Psoas muscle (tissue), 8 donors: ENCODE results near the gene VENTX. TPM values are rescaled to one million over a fixed set of nuclear protein-coding genes. Genes with fewer than 3 reads are reported as not detected.

Experiments
- ATAC-seq, 4 donors: fragments of 200-7000 bp; cut with Tn5 transposase; one replicate each; pipeline ENCODE4 v1.9.1; 2020; ENCODE audit warnings: moderate library complexity in 3 of 4, mild to moderate bottlenecking in 2 of 4
- DNase-seq, 2 donors: peaks; one replicate each; pipeline ENCODE4 v3.0.0-alpha.2; 2020
- H3K27ac ChIP-seq: fragments of 200-600 bp; one replicate; pipeline ENCODE4 v1.8.0; 2022
- H3K27me3 ChIP-seq, 3 donors: fragments of 200-600 bp in 1 of 3; one replicate each; pipeline versions ENCODE4 v1.6.1 to v1.8.0; 2013 to 2022; ENCODE audit warnings: low read length in 2 of 3, mild to moderate bottlenecking in 2 of 3, moderate library complexity in 1 of 3; ENCODE audit not compliant: insufficient read depth in 3 of 3
- H3K36me3 ChIP-seq, 2 donors: fragments of 200-600 bp in 1 of 2; one replicate each; pipeline versions ENCODE4 v1.6.1 to v1.8.0; 2013 to 2022; ENCODE audit warnings: low read depth in 1 of 2, mild to moderate bottlenecking in 1 of 2, moderate library complexity in 1 of 2; ENCODE audit not compliant: insufficient read depth in 1 of 2
- H3K4me1 ChIP-seq: fragments of 200-600 bp; one replicate; pipeline ENCODE4 v1.8.0; 2022
- H3K4me3 ChIP-seq: fragments of 200-600 bp; one replicate; pipeline ENCODE4 v1.8.0; 2022; ENCODE audit warnings: mild to moderate bottlenecking
- H3K9me3 ChIP-seq: fragments of 200-600 bp; one replicate; pipeline ENCODE4 v1.8.0; 2022
- CTCF ChIP-seq: fragments of 200-600 bp; IDR thresholded peaks from one replicate; pipeline ENCODE4 v1.8.0; 2022; ENCODE audit warnings: antibody characterized with exemption
- WGBS, 3 donors: extraction: QIAGEN DNeasy Blood & Tissue Kit; methylation state at CpG; one replicate each; pipeline versions ENCODE4 v1.1.6 to v1.1.7; 2013; 5-methylcytosine and 5-hydroxymethylcytosine counted together
- intact Hi-C, 2 donors: fragments of 100-400 bp; cut with DNase I; formaldehyde crosslinking; loops; one replicate each; pipeline versions ENCODE4 v1.11.0 to v1.14.2; 2022
- polyA plus RNA-seq, 3 donors: library from polyadenylated mRNA; stranded (reverse); fragments of 200-250 nt; gene quantifications; one replicate each; pipeline ENCODE4 v1.2.3, GENCODE V29; 2013
- total RNA-seq, 4 donors: library from RNA; stranded (reverse); fragmentation: NEBNext Ultra II Directional in 2 of 4; extraction: Animal tissue kit (Norgen Biotek cat#: 25700) in 2 of 4; gene quantifications; one replicate each; pipeline versions ENCODE4 v1.2.1 to v1.2.4, GENCODE V29; 2021 to 2023
- donor health status: healthy with polysubstance abuse.
- donor health status: DM: no; HTN: no; CAD: no; lungs with moderate emphysema.
- donor health status: Bipolar disorder and iron deficiency.
- donor health status: healthy.
- donor health status: DM: yes; HTN: yes; CAD: no.
- donor health status: DM: no; HTN: no; CAD: no.
- donor health status: DM: no; HTN: no; CAD: no.
- donor health status: DM: yes; HTN: yes; CAD: no.

Gene VENTX
- total and polyA plus RNA-seq, 7 donors = 0.03 to 0.34 (median 0.24) TPM

- Histone ChIP-seq H3K27ac (no peak overlapping the region), H3K9me3 (no peaks in the 10 kb centered on the region), H3K36me3 (no peaks in the 10 kb centered on the region), H3K27me3 (peaks cover 0 to 38% (median 8%) of the 10 kb centered on the region in 3 donors), H3K4me3 (no peak overlapping the region), H3K4me1 (no peaks in the 10 kb centered on the region)
- ATAC-seq = no peak
- intact Hi-C loops = no loop called here
- no peak for TF ChIP-seq CTCF
- DNase-seq = no peak
- WGBS, 3 donors = 89 to 93% (median 91%) methylated on average over 10 of the region's 10 CpGs
Measured at GRCh38 chr10:133190225-133190624, 47.4 kb upstream of the VENTX start.

GRCh38 chr10:133191651-133192050 is 46.0 kb upstream of the VENTX start:
- TF ChIP-seq CTCF = no peak
- H3K27me3 ChIP-seq = peaks cover 0 to 30% (median 6%) of the 10 kb centered on the region in 3 donors

DNA sequence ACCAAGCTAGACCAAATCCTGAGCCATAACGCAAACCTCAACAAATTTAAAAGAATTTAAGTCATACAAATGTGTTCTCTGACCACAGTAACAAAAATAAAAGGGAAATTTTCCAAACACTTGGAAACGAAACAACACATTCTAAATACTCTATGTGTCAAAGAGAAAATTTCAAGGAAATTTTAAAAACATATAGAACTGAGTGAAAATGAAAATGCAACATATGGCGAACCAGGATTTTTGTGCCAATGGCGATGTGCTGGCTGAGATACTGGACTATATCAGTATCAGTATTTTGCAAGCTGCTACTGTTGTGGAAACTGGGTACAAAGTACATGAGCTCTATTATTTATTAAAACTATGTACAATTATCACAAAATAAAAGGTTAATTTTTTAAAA is 43.5 kb upstream of the VENTX start:
- Histone ChIP-seq H3K4me3 (no peak overlapping the region), H3K36me3 (no peaks in the 10 kb centered on the region), H3K27ac (no peak overlapping the region), H3K4me1 (no peaks in the 10 kb centered on the region), H3K9me3 (no peaks in the 10 kb centered on the region), H3K27me3 (peaks cover 0 to 26% (median 1%) of the 10 kb centered on the region in 3 donors)
- ATAC-seq = no peak
- 79 to 83% (median 82%) methylated on average over 4 of the region's 4 CpGs for WGBS, 3 donors
- TF ChIP-seq CTCF = no peak
- no peak for DNase-seq
- intact Hi-C loops = no loop called here

More at GRCh38 chr10:133191651-133192050, 46.0 kb upstream of the VENTX start:
- Histone ChIP-seq H3K4me1 (no peaks in the 10 kb centered on the region), H3K9me3 (no peaks in the 10 kb centered on the region), H3K36me3 (no peaks in the 10 kb centered on the region), H3K4me3 (no peak overlapping the region), H3K27ac (no peak overlapping the region)
- no peak for DNase-seq
- ATAC-seq = no peak
- WGBS, 3 donors = 83 to 86% (median 86%) methylated on average over 4 of the region's 4 CpGs
- intact Hi-C loops = no loop called here

- H3K4me3 ChIP-seq = no peak overlapping the region
- no peak for TF ChIP-seq CTCF
- intact Hi-C loops = no loop called here
- H3K4me1 ChIP-seq = no peaks in the 10 kb centered on the region
- H3K27ac ChIP-seq = no peak overlapping the region
- no peaks in the 10 kb centered on the region for H3K36me3 ChIP-seq
- no peaks in the 10 kb centered on the region for H3K9me3 ChIP-seq
- H3K27me3 ChIP-seq = peaks cover 0 to 33% (median 0%) of the 10 kb centered on the region in 3 donors
- WGBS, 3 donors = 83 to 85% (median 84%) methylated on average over 19 of the region's 19 CpGs
- no peak for ATAC-seq
- no peak for DNase-seq
Measured at GRCh38 chr10:133195096-133195495, 42.6 kb upstream of the VENTX start.

DNA sequence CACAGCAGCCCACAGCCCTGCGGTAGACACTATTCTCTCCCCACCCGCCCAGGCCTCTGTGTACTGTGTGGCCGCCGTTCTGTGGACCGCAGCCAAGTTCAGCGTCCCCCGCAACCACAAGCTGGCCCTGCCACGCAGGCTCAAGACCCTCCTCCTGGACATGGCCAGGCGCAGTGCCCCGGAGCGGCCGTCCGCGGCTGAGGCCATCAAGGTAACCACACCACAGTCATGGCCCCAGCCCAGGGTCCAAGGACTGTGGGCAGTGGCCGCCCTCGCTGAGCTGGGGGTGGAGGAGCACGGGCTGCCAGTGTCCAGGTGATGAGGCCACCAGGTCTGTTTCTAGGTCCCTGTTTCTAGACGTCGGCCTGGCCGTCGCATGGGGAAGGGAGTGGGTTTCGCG is 42.0 kb upstream of the VENTX start:
- Histone ChIP-seq H3K27ac (no peak overlapping the region), H3K9me3 (no peaks in the 10 kb centered on the region), H3K27me3 (peaks cover 0 to 37% (median 0%) of the 10 kb centered on the region in 3 donors), H3K36me3 (no peaks in the 10 kb centered on the region), H3K4me1 (no peaks in the 10 kb centered on the region), H3K4me3 (no peak overlapping the region)
- TF ChIP-seq CTCF = no peak
- ATAC-seq = no peak
- intact Hi-C loops = no loop called here
- 87 to 92% (median 88%) methylated on average over 19 to 23 of the region's 23 CpGs for WGBS, 3 donors
- DNase-seq = peak in 1 of 2 donors; percentile 38
